Measurements from ENCODE around the gene ZNF592. TPM values are rescaled to one million over a fixed set of nuclear protein-coding genes. Genes with fewer than 3 reads are reported as not detected.

Gene ZNF592
- total RNA-seq, 1 donor from 2014 or later, result 36.1 TPM

GRCh38 chr15:84773716-84774115 is 25.3 kb downstream of the ZNF592 start:
- Histone ChIP-seq H3K36me3 (peaks cover 9 to 12% of the 10 kb centered on the region in 2 donors), H3K27me3 (no peaks in the 10 kb centered on the region), H3K9me3 (no peaks in the 10 kb centered on the region), H3K4me1 (peaks cover 2 to 7% of the 10 kb centered on the region in 2 donors), H3K4me3 (no peak overlapping the region), H3K27ac (no peak overlapping the region)
- intact Hi-C loops (cut with DNase I), result no loop called here
- no peak for DNase-seq (ENCODE audit: low spot score in 2 of 2)
- no peak for TF ChIP-seq CTCF (IDR thresholded peaks at IDR 0.05)

DNA sequence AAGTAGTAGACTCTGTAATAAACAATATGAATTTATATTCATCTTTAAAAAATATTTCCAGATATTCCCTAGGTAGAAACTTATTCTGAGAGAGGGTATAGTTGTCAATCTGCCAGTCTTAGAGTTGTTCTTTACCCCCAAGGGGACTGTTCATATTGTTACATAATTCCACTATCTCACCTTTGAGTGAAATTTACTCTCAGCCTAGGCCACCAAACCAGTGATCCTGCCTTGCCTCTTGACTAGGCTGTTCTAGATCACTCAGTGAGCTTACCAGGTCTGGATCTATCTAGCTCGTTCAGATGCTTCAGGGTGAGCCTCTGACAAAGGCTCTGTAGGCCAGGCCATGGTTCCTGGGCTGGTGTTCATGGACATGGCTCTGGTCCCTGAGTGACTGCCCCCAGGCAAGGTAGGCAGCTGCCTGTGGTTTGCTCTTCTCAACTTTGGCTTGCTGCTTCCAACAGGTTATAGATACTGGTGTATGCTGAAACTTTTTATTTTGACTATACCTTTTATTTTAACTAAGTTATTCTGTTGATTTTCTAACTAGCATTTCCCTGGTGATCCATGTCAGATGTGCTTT is 27.6 kb downstream of the ZNF592 start:
- no peak for DNase-seq (ENCODE audit: low spot score in 2 of 2)
- peak overlapping the region in 1 of 2 donors; percentile 12 for H3K27ac ChIP-seq
- H3K4me3 ChIP-seq, result no peak overlapping the region
- TF ChIP-seq CTCF (IDR thresholded peaks at IDR 0.05), result no peak
- intact Hi-C loops (cut with DNase I), result no loop called here
- H3K36me3 ChIP-seq, result peaks cover 0 to 3% of the 10 kb centered on the region in 2 donors
- H3K9me3 ChIP-seq, result no peaks in the 10 kb centered on the region
- H3K27me3 ChIP-seq, result no peaks in the 10 kb centered on the region
- H3K4me1 ChIP-seq, result peaks cover 2 to 10% of the 10 kb centered on the region in 2 donors

- Histone ChIP-seq H3K27me3 (no peaks in the 10 kb centered on the region), H3K36me3 (peaks cover 13 to 15% of the 10 kb centered on the region in 2 donors), H3K4me1 (peaks cover 0 to 10% of the 10 kb centered on the region in 2 donors), H3K9me3 (no peaks in the 10 kb centered on the region), H3K4me3 (no peak overlapping the region), H3K27ac (no peak overlapping the region)
- intact Hi-C loops (cut with DNase I), result no loop called here
- TF ChIP-seq CTCF (IDR thresholded peaks at IDR 0.05), result no peak
- no peak for DNase-seq (ENCODE audit: low spot score in 2 of 2)
These were observed 29.8 kb downstream of the ZNF592 start for GRCh38 chr15:84778194-84778593.

DNA sequence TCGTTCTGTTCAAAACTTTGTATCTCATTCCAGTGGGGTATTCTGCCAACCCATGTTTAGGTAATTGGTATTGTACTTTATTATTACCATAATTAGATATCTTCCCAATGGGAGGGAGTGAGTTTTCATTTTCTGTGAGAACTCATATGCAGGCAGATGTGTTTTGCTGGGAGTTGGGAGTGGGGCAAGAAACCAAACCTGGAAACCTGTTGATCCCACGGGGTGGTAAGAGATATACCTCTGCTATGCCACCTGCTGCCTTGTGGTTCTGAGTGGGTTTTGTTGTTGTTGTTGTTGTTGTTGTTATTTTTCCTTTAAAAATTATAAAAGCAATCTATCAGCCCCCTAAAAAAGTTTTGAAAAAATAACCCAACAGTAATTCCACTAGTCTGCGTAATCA is 32.1 kb downstream of the ZNF592 start:
- Histone ChIP-seq H3K36me3 (peaks cover 33 to 36% of the 10 kb centered on the region in 2 donors), H3K9me3 (no peaks in the 10 kb centered on the region), H3K27me3 (no peaks in the 10 kb centered on the region), H3K4me3 (no peak overlapping the region), H3K27ac (no peak overlapping the region), H3K4me1 (peaks cover 3 to 15% of the 10 kb centered on the region in 2 donors)
- TF ChIP-seq CTCF (IDR thresholded peaks at IDR 0.05), result no peak
- intact Hi-C loops (cut with DNase I), result no loop called here
- DNase-seq (ENCODE audit: low spot score in 2 of 2), result no peak

DNA sequence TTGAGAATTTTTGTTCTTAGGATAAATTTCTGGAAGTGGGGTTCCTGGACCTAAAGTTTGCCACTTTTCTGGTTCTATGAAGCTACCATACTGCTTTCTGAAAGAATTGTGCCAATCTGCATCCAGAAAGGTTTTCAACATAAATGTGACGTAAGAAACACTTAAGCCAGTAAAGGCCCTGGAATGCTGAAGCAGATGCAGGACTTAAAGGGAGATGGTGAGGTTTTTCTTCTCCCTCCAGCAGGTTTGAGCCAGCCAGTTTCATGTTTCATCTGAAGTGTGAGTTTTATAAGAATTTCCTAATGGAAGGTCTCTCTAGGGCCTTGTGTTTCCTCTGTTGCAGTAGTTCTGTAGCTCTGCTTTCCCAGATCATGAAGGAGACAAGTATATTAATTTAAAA is 33.1 kb downstream of the ZNF592 start:
- TF ChIP-seq CTCF (IDR thresholded peaks at IDR 0.05), result no peak
- intact Hi-C loops (cut with DNase I), result no loop called here
- DNase-seq (ENCODE audit: low spot score in 2 of 2), result no peak
- Histone ChIP-seq H3K27ac (no peak overlapping the region), H3K4me3 (no peak overlapping the region), H3K36me3 (peaks cover 39 to 44% of the 10 kb centered on the region in 2 donors), H3K9me3 (no peaks in the 10 kb centered on the region), H3K4me1 (peaks cover 4 to 15% of the 10 kb centered on the region in 2 donors), H3K27me3 (no peaks in the 10 kb centered on the region)

DNA sequence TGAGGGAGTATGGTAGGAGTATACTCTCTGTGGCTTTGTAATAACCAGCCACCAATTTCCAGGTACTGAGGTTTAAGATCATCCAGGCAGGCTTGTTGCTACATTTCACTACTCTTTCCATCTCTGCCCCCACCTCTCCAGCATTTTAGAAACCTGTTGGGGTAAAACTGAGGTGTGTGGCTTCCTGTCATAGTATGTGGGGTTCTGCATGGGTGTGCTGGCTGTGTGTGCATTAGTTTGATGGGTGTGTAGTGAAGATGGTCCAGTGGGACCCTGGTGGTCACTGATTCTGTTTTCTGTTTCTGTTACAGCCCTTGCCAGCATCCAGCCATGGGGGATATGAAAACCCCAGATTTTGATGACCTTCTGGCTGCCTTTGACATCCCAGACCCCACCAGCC is 34.0 kb downstream of the ZNF592 start:
- no peaks in the 10 kb centered on the region for H3K9me3 ChIP-seq
- no peaks in the 10 kb centered on the region for H3K27me3 ChIP-seq
- H3K27ac ChIP-seq, result no peak overlapping the region
- peaks cover 4 to 20% of the 10 kb centered on the region in 2 donors for H3K4me1 ChIP-seq
- H3K4me3 ChIP-seq, result no peak overlapping the region
- no peak for TF ChIP-seq CTCF (IDR thresholded peaks at IDR 0.05)
- intact Hi-C loops (cut with DNase I), result no loop called here
- no peak for DNase-seq (ENCODE audit: low spot score in 2 of 2)
- peaks cover 39 to 44% of the 10 kb centered on the region in 2 donors for H3K36me3 ChIP-seq
